Activated T-cell treated with anti-CD3 and anti-CD28 coated beads for 4 hours (primary cell): ENCODE results near the gene GRM8.
"Not testable (repeated sequence)": the region's sequence is repeated elsewhere in the genome, so short reads cannot be mapped to it uniquely, and the experiment has no call there.

Source experiments
- DNase-seq: peaks from one replicate; pipeline ENCODE4 v3.0.0-alpha.2; 2020

The GRM8 gene

GRCh38 chr7:126907657-126908056 lies 345.1 kb downstream of the GRM8 start:
- DNase-seq: not testable (repeated sequence)

- DNase-seq: not testable (repeated sequence)
Measured at GRCh38 chr7:126905255-126905654, 347.5 kb downstream of the GRM8 start.

- not testable (repeated sequence) for DNase-seq
Measured at GRCh38 chr7:126901041-126901765, 351.5 kb downstream of the GRM8 start.

- DNase-seq: not testable (repeated sequence)
Measured at GRCh38 chr7:126887980-126888379, 364.8 kb downstream of the GRM8 start.

GRCh38 chr7:126887560-126887959 lies 365.2 kb downstream of the GRM8 start:
- not testable (repeated sequence) for DNase-seq

GRCh38 chr7:126882730-126883129 lies 370.0 kb downstream of the GRM8 start:
- DNase-seq: not testable (repeated sequence)

GRCh38 chr7:126881908-126882307 lies 370.8 kb downstream of the GRM8 start:
- DNase-seq: not testable (repeated sequence)

- no peak for DNase-seq
Measured at GRCh38 chr7:126881315-126881714, 371.4 kb downstream of the GRM8 start.

GRCh38 chr7:126876536-126876935 lies 376.2 kb downstream of the GRM8 start:
- DNase-seq: not testable (repeated sequence)

GRCh38 chr7:126856691-126857291 lies 395.9 kb downstream of the GRM8 start:
- no peak for DNase-seq

- no peak for DNase-seq
Measured at GRCh38 chr7:126845331-126845730, 407.4 kb downstream of the GRM8 start.

- no peak for DNase-seq
Measured at GRCh38 chr7:126843883-126844282, 408.9 kb downstream of the GRM8 start.

- DNase-seq: no peak
Measured at GRCh38 chr7:126843336-126843735, 409.4 kb downstream of the GRM8 start.

GRCh38 chr7:126842451-126842850 lies 410.3 kb downstream of the GRM8 start:
- no peak for DNase-seq

GRCh38 chr7:126840869-126841268 lies 411.9 kb downstream of the GRM8 start:
- DNase-seq: no peak

- DNase-seq: no peak
Measured at GRCh38 chr7:126839624-126840023, 413.1 kb downstream of the GRM8 start.

- no peak for DNase-seq
Measured at GRCh38 chr7:126838194-126838593, 414.5 kb downstream of the GRM8 start.

- DNase-seq: not testable (repeated sequence)
Measured at GRCh38 chr7:126831241-126831640, 421.5 kb downstream of the GRM8 start.

GRCh38 chr7:126820925-126821324 lies 431.8 kb downstream of the GRM8 start:
- DNase-seq: no peak

- DNase-seq: no peak
Measured at GRCh38 chr7:126819197-126819484, 433.6 kb downstream of the GRM8 start.

GRCh38 chr7:126818393-126819196 lies 434.1 kb downstream of the GRM8 start:
- no peak for DNase-seq

GRCh38 chr7:126809188-126809587 lies 443.6 kb downstream of the GRM8 start:
- DNase-seq: no peak

GRCh38 chr7:126806614-126807013 lies 446.1 kb downstream of the GRM8 start:
- no peak for DNase-seq

GRCh38 chr7:126805351-126805750 lies 447.4 kb downstream of the GRM8 start:
- no peak for DNase-seq
